LHCN-M2 (cell line): ENCODE data around the gene ALPP. TPM values are rescaled to one million over a fixed set of nuclear protein-coding genes. Genes with fewer than 3 reads are reported as not detected.
"Not testable (repeated sequence)": the region's sequence is repeated elsewhere in the genome, so short reads cannot be mapped to it uniquely, and the experiment has no call there.

Source experiments
- DNase-seq: peaks from one replicate; pipeline ENCODE4 v3.0.0-alpha.2; 2012; ENCODE audit warnings: low read depth
- total RNA-seq: library from RNA; depleted of rRNA; stranded (reverse); fragments of >200 nt; gene quantifications from 2 replicates; pipeline ENCODE4 v1.2.3, GENCODE V29; 2014

The ALPP gene
- total RNA-seq, 1 experiment from 2014 or later = not detected

GRCh38 chr2:232402518-232402917 lies 24.0 kb downstream of the ALPP start:
- DNase-seq = no peak

- DNase-seq = no peak
Measured at GRCh38 chr2:232405943-232406510, 27.5 kb downstream of the ALPP start.

GRCh38 chr2:232406556-232407310 lies 28.2 kb downstream of the ALPP start, which contains the start of gene ALPG:
Gene ALPG, plus strand, starts transcription at chr2:232406844. Its CDS starts 51 bp downstream, at chr2:232406895.
- DNase-seq = no peak

- not testable (repeated sequence) for DNase-seq
Measured at GRCh38 chr2:232407428-232408150, 29.0 kb downstream of the ALPP start.

- DNase-seq = not testable (repeated sequence)
Measured at GRCh38 chr2:232408269-232408668, 29.7 kb downstream of the ALPP start.

GRCh38 chr2:232409617-232410016 lies 31.1 kb downstream of the ALPP start:
- DNase-seq = not testable (repeated sequence)

GRCh38 chr2:232410238-232410900 lies 31.8 kb downstream of the ALPP start:
- no peak for DNase-seq

- DNase-seq = no peak
Measured at GRCh38 chr2:232411901-232412629, 33.5 kb downstream of the ALPP start.

GRCh38 chr2:232412986-232413385 lies 34.4 kb downstream of the ALPP start:
- no peak for DNase-seq

- no peak for DNase-seq
Measured at GRCh38 chr2:232415138-232415690, 36.7 kb downstream of the ALPP start.

- no peak for DNase-seq
Measured at GRCh38 chr2:232415736-232416520, 37.4 kb downstream of the ALPP start.

- DNase-seq = no peak
Measured at GRCh38 chr2:232416521-232417470, 38.2 kb downstream of the ALPP start.

- no peak for DNase-seq
Measured at GRCh38 chr2:232417489-232417888, 38.9 kb downstream of the ALPP start.

GRCh38 chr2:232418056-232418455 lies 39.5 kb downstream of the ALPP start:
- no peak for DNase-seq

- DNase-seq = no peak
Measured at GRCh38 chr2:232418466-232419244, 40.1 kb downstream of the ALPP start.

GRCh38 chr2:232419245-232420072 lies 40.9 kb downstream of the ALPP start:
- DNase-seq = no peak

- DNase-seq = no peak
Measured at GRCh38 chr2:232420073-232420454, 41.5 kb downstream of the ALPP start.
